HG02571 (cell line): Measurements from ENCODE around the gene FADD.
"Not testable (repeated sequence)": the region's sequence is repeated elsewhere in the genome, so short reads cannot be mapped to it uniquely, and the experiment has no call there.

Source experiments
- ATAC-seq: cut with Tn5 transposase; IDR thresholded peaks from one replicate; pipeline ENCODE4 v1.9.1; 2021; ENCODE audit warnings: mild to moderate bottlenecking, moderate library complexity; ENCODE audit not compliant: unreplicated experiment

Gene FADD

DNA sequence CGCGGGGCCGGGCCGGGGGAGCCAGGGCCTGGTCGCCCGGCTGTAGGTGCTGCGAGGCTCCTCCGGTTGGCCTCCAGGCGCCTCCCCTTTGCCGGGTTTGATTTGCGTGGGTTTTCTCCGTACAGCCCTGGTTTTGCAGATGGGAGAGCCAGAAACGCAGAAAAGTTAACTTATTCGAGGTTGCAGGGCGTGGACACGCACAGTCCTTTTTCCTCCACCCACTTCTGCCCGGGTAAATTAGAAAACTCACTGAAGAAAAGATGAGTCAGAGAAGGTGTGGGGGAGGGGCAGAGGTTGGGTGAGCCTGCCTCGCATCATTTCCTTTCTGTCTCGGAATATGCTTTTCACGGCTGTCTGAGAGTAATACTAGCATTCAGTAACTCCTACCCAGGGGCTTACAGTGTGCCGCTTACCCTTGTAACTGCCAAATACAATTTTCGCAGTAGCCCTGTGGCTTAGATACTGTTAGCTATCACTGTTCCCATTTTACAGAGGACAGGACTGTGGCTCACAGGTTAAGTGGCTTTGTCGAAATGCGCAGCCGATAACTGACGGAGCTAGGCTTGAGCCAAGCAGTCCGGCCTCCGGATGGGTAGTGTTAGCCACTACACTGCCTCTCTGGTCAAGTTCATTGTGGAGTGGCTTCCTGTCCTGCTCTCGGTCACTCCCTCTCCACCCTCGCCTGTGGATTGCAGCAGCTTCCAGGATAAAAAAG lies 812 bp downstream of the FADD start:
- ATAC-seq: peak; percentile 24

DNA sequence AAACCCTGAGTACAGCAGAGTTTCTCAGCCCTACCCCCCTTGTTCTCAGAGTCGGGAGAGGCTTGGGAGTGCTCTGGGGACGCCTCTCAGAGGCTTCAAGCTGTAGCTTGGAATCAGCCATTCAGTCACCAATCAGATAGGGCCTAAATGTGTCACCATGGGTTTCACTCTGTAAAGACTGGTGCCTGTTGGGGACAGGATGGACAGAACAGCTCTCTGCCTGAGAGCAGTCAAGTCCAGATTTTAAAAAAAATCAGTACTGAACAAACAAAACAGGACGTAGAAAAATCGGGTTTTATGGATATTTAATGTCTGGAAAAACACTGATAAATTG lies 1.3 kb downstream of the FADD start:
- no peak for ATAC-seq

DNA sequence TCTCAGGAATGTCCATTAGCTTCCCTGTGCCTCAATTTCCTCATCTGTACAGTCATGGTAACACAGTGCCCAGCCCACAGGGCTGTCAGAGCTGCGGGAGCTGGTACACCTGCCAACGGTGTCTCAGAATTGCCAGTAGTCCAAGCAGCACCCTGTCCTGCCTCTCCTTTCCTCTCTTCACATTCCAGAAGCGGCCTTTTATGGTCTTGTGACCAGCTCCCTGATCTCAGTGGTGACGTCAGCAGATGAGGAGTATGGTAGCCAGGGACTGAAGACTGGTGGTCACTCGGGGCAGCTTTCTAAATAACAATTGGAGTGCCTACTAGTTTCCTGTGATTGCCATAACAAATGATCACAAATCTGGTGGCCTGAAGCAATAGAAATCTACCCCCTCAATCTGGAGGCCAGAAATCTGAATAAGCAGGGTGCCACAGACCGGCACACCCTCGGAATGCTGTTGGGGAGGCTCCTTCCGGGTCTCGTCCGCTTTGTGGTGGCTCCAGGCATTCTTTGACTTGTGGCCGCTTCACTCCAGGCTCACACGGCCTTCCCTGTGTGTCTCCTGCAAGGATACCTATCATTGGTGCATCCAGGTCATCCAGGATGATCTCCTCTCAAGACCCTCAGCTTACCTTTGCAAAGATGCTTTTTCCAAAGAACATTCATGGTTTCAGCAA lies 2.1 kb downstream of the FADD start:
- no peak for ATAC-seq

DNA sequence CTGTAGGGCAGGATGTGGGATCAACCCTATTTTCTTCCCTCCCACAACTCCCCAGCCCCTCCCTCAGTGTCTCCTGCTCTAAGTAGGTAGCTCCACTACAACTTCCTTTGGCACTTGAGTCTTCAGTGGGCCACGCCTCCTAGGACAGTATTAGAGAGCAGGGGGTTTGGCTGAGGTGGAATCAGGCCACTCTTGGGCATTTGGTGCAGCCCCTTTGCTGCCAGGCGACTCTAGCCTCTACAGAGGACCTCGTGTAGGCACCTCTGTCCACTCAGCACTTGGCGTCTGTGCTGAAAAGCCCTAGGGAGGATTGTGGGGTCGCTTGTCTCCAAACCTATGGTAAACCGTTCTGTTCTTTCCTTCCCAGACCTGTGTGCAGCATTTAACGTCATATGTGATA lies 2.7 kb downstream of the FADD start:
- ATAC-seq: no peak

DNA sequence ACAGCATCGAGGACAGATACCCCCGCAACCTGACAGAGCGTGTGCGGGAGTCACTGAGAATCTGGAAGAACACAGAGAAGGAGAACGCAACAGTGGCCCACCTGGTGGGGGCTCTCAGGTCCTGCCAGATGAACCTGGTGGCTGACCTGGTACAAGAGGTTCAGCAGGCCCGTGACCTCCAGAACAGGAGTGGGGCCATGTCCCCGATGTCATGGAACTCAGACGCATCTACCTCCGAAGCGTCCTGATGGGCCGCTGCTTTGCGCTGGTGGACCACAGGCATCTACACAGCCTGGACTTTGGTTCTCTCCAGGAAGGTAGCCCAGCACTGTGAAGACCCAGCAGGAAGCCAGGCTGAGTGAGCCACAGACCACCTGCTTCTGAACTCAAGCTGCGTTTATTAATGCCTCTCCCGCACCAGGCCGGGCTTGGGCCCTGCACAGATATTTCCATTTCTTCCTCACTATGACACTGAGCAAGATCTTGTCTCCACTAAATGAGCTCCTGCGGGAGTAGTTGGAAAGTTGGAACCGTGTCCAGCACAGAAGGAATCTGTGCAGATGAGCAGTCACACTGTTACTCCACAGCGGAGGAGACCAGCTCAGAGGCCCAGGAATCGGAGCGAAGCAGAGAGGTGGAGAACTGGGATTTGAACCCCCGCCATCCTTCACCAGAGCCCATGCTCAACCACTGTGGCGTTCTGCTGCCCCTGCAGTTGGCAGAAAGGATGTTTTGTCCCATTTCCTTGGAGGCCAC lies 3.3 kb downstream of the FADD start:
- no peak for ATAC-seq

DNA sequence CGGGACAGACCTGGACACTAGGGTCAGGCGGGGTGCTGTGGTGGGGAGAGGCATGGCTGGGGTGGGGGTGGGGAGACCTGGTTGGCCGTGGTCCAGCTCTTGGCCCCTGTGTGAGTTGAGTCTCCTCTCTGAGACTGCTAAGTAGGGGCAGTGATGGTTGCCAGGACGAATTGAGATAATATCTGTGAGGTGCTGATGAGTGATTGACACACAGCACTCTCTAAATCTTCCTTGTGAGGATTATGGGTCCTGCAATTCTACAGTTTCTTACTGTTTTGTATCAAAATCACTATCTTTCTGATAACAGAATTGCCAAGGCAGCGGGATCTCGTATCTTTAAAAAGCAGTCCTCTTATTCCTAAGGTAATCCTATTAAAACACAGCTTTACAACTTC lies 3.9 kb downstream of the FADD start:
- no peak for ATAC-seq

DNA sequence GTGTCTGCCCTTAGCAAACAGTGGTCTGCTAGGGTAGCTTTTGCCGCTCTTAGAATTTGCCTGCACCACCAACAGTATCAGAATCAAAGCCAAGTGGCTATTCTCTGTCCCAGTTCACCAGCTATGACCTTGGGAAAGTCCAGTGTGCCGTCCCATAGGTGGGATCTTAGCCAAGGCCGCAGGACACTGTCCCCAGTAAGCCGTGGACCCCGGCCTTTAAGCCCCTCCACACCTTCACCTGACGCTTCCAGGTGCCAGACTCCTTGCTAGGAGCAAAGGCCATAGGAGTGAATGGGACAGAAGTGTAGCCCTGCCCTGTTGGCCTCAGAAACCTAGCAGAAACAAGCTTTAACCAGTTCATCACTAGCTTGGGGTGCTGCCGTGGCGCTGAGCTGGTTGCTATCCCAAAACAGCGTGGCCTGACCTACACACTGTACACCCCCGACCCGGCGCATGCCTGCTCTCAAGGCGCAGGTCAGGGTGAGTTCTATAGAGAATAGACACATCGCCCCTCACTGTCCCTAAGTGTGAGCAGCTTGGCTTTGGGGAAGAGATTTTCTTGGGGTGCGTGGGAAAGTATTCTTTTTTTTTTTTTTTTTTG lies 4.5 kb downstream of the FADD start:
- no peak for ATAC-seq

DNA sequence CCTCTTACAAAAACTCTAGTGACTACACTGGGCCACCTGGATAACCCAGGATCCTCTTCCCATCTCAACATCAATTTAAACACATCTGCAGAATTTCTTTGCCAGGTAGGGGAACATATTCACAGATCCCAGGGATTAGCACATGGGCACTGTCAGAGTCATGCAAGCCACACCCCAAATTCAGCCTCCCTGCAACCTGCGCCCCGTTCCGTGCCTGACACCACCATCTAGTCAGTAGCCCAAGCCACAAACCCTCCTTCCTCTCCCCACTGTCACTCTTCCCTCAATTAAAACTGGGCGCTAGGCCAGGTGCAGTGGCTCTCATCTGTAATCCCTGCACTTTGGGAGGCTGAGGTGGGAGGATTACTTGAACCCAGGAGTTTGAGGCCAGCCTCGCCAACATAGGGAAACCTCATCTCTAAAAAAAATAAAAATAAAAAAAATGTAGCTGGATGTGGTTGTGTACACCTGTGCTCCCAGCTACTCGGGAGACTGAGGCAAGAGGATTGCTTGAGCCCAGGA lies 6.4 kb downstream of the FADD start:
- ATAC-seq: no peak

DNA sequence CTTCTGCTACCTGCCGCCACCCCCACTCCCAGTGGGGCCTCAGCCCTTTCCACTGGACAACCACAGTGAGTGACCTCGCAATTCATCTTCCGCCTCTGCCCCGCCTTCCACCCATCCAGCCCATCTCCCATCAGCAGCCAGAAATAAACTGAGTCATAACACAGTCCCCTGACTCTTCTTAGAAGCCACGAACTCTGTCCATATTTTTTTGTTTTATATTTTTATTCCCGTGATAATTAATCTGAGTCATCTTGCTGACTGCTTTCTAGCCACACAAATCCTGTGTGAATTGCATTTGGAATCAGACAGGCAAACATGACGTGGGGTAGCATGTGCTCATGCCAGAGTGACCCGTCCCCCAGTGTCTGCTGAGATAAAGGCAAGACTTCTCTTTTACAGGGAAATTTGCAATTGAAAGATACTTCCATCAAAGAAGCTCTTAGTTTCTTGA lies 7.0 kb downstream of the FADD start:
- ATAC-seq: no peak

DNA sequence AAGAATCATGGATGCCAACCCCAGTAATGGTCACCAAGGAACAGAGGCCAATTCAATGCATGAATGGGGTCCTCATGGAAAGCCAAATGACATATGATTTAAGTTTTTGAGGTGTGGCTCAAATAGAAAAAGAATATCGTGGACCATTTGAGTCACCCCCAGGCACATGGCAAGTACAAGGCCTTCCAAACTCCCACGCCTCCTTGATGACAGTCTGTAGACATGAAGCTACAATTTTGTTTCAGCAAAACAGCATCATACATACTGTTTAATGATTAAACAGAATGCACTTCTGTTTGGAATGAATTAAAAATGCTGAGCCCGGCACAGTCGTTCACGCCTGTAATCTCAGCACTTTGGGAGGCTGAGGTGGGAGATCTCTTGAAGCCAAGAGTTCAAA lies 7.4 kb downstream of the FADD start:
- ATAC-seq: no peak

DNA sequence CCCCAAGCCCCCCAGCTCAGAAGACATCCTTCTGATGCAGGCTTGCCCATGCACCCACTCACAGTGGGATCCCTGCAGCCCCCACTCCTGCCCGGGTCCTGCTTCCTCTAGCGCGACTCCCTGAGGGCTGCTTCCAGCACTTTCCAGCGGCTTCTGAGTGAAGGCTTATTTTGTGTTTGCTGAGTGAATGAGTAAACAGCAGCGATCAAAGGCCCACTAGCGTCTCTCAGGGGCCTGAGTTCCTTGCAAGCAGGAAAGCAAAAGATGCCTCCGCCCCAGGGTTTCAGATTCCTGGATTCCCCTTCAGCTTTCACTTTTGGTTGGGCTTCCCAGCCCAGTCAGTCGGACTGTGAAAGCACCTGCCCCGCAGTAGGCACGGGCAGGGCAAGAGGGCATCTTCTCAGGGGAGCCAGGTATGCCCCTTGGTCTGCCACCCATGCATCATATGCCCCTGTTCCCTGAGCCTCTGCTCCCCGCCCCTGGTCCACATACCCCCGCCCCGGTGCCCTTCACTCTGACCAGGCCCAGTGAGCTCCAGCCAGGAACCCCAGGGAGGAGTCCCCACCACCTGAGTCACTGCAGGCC lies 9.2 kb downstream of the FADD start:
- no peak for ATAC-seq

DNA sequence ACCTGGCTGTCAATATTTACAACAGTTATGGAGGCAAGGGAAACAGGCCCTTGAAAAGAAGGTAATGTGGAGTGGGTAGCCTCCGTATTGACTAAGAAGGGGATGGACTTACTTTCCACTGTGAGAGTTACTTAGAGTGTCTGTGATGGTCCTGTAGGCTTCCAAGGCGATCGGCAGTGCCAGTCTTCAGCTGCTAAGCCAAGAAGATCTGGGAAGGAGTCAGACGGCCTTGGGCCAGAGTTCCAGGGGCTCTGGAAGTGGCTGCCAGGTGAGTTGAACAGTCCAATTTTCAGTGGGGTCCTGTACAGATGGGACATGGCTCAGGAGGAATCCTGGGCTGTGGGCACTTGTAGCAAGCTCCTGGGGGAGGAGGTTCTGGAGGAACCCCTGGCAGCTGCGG lies 14.3 kb downstream of the FADD start:
- not testable (repeated sequence) for ATAC-seq

DNA sequence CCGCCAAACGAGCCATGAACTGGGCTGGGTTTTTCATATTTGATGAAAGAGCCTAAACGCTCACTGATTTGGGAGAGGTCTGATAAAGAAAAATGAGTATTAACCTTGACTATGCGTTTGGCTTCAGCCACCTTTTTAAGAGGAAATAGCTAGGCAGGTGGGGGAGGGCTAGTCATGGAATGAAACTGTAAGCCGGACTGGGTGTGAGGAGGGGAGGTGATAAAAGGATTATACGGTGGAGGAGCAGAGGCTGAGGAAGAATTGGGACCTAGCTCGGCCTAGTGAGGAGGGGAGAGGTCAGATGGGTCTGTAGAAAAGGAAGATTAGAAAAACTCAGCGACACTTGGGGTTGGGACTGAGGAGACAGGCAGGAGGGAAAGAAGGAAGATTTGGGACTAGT lies 15.0 kb downstream of the FADD start:
- ATAC-seq: not testable (repeated sequence)

DNA sequence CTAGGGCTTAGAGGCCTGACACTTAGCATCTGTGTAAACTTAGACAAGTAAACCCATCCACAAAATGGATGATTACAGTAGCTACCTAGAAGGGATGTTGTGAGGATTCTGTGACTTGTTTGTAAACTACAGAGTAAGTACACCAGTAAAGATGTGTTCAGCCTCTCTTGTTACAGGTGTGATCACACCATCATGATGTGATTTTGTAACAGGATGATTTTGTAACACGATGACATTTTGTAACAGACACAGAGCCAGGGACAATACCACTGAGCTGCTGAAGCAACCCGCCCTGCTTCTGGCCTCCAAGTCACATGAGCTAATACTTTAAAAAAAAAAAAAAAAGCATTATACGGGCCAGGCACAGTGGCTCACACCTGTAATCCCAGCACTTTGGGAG lies 17.0 kb downstream of the FADD start:
- ATAC-seq: no peak

DNA sequence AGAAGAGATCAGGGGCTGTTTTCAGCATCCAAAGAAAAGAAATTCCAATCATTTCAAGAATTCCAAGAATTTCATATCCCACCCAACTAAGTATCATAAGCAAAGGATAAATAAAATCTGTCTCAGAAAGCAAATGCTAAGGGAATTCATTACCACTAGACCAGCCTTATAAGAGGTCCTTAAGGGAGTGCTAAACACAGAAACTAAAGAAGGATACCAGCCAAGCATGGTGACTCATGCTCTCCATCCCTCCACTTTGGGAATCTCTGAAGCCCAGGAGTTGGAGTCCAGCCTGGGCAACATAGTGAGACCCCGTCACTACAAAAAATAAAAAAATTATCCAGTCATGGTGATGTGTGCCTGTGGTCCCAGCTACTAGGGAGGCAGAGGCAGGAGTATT lies 17.8 kb downstream of the FADD start:
- no peak for ATAC-seq

DNA sequence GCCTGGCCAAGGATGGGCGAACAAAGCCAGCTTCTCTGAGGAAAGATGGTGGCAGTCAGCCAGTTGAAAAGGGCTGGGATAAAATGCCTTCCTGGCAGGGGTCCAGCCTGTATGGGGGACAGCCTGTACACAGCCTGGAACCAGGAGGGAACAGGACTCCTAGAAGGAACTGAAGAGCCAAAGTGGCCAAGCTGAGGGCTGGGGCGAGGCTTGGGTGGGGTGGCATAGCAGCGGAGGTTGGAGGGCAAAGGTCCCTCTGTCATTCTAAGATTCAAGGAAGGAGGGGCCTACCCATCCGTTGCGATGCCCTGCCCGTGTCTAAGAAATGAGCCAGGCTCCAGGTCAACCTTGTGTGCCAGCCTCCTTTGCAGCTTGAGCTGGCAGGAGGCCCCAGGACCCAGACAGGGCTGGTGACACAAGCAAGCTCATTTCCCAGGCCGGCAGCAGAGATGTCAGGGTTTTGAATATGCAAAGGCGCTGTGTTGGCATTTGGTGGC lies 22.6 kb downstream of the FADD start:
- ATAC-seq: no peak

DNA sequence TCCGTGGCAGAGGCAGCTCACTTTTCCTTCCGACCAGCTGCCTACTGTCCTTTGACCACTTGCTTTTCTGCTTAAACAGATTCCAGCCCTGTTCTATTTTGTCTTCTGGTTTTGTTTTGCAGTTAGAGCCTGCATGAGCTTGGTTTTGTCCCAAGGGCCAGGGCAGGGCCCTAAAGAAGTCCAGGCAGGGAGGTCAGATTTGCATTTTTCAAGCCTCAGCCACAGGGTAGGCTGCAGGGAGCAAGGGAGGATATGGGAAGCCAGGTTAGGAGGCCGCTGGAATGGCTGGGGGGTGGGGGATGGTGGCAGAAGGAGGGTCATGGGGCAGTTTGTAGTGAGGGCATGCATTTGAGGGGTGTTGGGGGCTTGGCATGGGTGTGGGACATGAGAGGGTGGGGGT lies 23.1 kb downstream of the FADD start:
- ATAC-seq: no peak

DNA sequence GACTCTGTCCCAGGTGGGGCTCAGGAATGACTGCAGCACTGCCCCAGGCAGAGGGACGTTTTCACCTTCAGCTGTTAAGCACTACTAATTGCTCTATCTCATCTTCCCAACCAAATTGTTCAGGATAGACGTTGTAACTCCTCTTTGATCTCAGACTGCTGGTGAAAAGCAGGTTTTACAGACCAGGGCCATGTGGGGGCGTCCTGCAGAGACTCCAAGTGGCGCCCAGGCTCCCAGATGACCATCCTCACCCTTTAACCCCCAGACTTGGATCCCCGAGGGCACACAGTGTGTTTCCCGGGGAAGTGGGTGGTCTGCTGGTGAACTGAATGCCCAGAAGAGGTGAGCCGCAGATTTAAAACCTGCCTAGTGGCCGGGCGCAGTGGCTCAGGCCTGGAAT lies 23.9 kb downstream of the FADD start:
- ATAC-seq: no peak

DNA sequence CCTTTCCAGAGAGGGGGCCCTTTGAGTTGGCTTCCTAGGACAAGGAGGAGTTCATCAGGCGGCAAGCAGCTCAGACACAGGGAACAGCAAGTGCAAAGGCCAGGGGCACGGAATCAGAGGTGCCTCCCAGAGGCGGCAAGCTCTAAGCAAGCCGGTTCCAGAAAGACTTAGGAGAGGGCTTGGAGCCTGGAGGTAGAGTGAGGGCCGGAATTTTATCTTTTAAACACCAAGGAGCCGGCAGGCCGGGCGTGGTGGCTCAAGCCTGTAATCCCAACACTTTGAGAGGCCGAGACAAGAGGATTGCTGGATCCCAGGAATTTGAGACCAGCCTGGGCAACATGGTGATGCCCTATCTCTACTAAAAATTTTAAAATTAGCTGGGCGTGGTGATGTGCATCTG lies 26.6 kb downstream of the FADD start:
- ATAC-seq: no peak

DNA sequence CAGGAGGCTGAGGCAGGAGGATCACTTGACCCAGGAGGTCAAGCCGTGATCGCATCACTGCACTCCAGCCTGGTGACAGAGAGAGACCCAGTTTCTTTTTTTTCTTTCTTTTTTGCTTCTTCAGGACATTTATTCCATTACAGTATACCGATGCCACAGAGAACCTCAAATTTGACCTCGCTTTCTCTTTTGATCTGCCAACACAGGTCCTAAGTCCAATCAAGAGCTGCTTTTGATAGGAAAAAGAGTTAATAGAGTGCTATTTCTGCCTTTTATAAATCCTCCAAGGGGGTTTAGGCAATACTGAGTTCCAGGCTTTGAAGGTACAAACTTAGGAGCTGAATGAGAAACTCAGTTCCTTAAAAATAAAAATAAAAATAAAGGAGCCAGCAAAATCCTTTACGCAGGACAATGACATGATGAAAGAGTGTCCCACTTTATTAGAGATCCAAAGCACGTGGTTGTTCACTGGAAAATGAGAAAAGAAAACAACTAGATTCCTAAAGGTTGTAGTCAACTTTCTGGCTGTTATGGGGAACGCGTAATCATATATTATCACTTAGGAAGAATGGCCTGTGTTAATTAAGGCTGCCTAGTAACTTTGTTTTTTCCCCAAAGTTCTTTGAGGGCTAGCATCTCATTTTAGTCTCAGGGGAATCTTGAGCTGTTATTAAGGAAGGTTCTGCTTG lies 27.2 kb downstream of the FADD start:
- ATAC-seq: no peak
